Suprapubic skin (tissue), 3 donors: ENCODE results near the gene DPY19L3.

Source experiments
- CTCF ChIP-seq, 2 donors: fragments of 200-600 bp in 1 of 2; fragments of 450-650 bp in 1 of 2; sonication (generic) in 1 of 2; IDR thresholded peaks; one replicate each; pipeline ENCODE4 v1.5.1; 2016 to 2019; ENCODE audit warnings: antibody characterized with exemption in 2 of 2, mild to moderate bottlenecking in 1 of 2, moderate library complexity in 1 of 2
- EP300 ChIP-seq: sonication (generic); formaldehyde crosslinking; IDR thresholded peaks from one replicate; pipeline ENCODE4 v1.6.1; 2017; ENCODE audit warnings: antibody characterized with exemption

GRCh38 chr19:32480321-32480720, 74.8 kb downstream of the DPY19L3 start:
- no peak for TF ChIP-seq CTCF (IDR thresholded peaks at IDR 0.05)
- TF ChIP-seq EP300 = no peak
